HG03521 (cell line): Measurements from ENCODE around the gene GPR107.

Experiments
- ATAC-seq: cut with Tn5 transposase; IDR thresholded peaks from one replicate; pipeline ENCODE4 v1.9.1; 2021; ENCODE audit warnings: mild to moderate bottlenecking, moderate library complexity; ENCODE audit not compliant: unreplicated experiment

The GPR107 gene

DNA sequence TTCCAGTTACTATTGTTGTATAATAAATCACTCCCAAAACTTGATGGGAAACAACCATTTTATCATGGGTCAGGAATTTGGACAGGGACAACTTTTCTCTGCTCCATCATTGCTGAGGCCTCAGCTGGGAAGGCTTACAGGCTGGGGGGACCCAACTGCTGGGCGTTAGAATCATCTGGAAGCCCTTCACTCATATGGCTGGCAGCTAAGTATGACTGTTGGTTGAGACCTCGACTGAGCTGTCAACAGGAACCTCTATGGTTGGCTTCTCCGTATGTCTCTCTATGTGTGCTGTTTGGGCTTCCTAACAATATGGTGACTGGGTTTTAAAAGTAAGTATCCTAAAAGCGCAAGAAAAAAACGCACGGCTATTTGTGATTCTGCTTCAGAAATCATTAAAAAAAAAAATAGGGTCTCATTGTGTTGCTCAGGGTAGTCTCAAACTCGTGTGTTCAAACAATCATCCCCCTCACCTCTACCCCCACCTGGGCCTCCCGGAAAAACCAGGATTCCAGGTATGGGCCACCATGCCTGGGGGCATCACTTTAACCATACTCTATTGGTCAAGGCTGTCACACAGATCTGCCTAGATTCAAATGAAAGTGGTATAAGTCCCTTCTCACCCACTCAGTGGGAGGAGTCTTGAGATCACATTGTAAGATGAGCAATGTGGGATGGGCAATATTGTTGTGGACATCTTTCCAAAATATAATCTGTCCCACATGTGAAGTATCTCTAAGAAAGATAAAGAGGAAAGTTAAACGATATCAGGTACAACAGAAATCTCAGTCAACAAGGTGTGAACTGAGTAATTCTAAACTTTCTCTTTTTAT is 26.0 kb upstream of the GPR107 start:
- ATAC-seq: no peak

DNA sequence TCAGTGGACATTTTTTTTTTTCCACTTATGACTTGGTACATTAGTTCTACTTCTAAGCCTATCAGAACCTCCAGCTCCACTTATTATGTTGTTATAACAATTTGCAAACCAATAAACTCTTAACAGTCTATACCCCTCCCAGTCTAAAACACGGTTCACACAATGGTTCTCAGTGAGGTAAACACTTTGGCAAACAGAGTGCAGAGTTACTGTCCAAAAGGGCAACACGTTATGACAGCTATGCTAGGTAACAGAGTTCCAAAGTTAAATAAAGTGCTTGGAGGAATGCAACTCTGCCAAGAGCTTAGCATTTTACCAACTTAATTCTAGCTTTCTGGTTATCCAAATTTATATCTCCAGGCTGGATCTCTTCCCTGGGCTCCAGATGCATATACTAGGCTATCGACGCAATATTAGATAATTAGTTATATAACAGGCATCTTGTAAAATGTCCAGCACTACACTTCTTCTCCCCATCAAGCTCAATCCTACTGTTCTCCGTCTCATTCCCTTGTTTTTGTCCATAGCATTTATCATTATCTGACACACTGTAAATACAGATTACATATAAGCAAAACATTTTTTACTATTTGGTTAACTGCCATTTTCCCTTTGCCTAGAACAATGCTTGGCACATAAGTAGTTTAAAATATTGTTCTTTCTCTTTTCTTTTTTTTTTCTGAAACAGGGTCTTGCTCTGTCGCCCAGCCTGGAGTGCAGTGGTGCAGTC is 25.0 kb upstream of the GPR107 start:
- no peak for ATAC-seq

DNA sequence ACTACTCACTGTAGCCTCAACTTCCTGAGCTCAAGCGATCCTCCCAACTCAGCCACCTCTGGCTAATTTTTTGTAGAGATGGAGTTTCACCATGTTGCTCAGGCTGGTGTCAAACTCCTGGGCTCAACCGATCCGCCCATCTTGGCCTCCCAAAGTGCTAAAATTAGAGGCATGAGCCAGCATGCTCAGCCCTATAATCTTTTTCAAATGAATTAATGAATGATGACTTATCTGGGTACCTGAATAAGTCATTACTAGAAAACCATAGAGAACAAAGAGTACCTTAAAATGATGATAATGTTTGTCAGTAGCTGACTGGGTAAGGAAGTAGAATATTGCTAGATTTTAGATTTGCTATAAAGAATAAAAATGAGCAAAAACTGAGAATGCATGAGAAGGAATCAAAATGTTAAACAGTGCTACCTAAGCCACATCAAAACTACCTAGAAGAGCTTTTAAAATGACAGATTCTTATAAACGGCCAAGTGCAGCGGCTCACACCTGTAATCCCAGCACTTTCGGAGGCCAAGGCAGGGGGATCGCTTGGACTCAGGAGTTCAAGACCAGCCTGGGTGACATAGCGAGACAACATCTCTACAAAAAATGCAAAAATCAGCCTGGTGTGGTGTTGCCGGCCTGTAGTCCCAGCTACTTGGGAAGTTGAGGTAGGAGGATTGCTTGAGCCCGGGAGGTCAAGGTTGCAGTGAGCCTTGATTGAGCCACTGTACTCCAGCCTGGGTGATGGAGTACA is 24.3 kb upstream of the GPR107 start:
- no peak for ATAC-seq

DNA sequence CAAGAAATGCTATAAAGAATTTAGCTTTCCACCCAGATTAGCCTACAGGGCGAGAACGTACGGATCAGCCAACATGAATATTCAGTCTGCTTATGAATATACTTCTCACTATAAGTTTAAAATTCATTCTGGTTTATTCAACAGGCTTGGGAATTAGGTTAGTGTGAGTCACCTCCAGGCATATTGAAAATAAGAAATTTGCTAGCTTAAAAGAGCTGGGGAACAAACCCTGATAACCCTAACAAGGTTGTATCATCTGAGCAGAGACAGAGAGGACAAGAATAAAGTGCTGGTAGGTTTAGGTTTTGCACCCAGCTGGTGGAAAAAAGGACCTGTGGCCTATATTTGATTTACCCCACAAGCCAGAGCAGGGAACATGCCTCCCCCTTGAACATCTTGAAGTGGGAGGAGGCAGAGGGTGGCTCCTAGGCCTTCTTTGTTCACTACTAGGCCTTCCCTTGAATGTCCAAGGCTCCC is 23.0 kb upstream of the GPR107 start:
- ATAC-seq: no peak

DNA sequence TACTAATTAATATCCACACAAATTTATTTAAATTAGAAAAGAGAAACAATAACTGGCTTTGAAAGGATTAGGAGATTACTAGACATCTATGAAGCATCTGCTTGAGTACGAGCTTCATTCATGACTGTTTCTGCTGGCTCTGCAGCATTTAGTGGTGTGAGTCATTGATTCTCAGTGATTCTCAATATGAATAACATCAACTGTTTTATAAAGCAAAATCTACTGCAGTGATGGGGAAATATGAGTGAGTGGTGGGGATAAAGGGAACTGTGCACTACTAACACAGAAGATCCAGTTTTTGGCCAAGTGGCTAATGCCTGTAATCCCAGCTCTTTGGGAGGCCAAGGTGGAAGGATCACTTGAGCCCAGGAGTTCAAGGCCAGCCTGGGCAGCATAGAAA is 19.1 kb upstream of the GPR107 start:
- no peak for ATAC-seq

- ATAC-seq: no peak
Measured at GRCh38 chr9:130036099-130036498, 17.6 kb upstream of the GPR107 start.

- no peak for ATAC-seq
Measured at GRCh38 chr9:130039528-130040147, 14.1 kb upstream of the GPR107 start.

GRCh38 chr9:130040984-130041647 is 12.6 kb upstream of the GPR107 start:
- ATAC-seq: no peak

DNA sequence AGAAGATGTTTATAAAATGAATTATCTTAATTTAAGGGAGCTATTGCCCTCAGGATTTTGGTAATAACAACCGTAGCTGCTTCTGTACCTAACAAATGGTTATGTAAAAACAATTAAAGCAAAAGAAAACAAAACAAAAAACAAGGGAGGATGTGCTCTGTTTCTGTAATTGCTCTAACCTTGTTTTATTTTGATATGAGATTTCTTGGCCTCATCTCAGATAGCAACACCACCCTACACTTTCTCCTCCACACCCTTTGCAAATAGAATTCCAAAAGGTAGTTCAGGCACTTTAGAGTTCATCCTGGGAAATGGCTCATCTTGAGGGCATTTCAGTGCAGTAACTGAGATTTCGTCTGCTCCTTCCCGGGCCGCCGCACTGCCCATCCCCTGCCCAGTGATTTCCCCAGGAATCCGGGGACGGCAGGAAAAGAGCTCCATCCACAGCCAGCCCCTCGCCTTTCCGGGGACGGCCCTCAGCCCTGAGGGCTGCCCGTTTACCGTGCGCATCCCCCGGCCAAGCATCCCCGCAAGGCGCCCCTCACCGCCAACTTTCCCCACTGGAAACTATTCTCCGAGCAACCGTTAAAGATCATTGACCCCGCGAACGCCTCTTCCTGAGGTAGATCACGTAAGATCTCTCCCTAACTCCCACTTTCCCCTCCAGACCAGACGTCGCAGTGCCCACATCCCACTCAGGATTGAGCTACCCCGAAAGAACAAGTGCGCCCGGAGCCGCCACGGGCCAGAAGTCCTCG is 11.9 kb upstream of the GPR107 start:
- no peak for ATAC-seq

- ATAC-seq: no peak
Measured at GRCh38 chr9:130042406-130042884, 11.3 kb upstream of the GPR107 start.

DNA sequence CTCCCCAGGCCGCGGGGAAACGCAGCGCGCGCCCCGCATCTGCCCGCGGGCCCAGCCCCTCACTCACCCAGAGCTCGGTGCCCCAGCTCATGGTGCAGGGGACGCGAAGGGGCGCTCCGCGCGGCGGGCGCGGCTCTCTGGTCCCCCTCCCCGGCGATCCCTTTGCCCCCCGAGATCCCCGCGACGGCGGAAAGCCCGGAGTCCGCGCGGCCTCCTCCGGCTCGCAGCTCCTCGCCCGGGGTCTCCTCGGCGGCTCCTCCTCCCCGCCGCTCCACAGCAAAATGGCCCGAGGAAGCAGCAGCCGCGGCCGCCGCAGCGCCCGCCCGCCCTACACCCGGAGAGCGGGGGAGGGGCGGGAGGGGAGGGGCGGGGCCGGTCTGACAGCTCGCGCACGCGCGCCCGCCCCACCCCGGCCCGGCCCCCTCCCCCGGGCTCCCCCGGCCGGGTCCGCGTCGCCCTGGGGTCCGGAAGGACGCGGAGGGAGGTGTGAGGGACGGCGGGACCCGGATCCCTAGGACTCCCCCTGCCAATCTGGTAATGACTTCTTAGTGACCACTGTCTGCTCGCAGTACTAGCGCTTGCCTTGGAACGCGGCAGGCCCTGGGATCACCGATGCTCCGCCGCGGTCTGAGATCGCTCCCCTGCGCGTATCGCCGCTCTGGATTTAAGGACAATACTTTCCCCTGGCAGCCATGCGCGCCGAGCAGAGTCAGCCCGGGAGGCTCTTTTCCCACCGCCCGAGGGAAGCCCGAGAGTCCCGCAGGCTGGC is 10.6 kb upstream of the GPR107 start, which contains the start of gene FNBP1:
TSS of gene FNBP1 (minus strand) at position 305 of the 769 bp plus-strand sequence. CDS start at position 91, 214 bp downstream.
- ATAC-seq: peak; percentile 49

GRCh38 chr9:130043654-130044623 is 9.8 kb upstream of the GPR107 start:
- peak; percentile 10 for ATAC-seq

GRCh38 chr9:130045725-130046450 is 7.8 kb upstream of the GPR107 start:
- ATAC-seq: no peak

DNA sequence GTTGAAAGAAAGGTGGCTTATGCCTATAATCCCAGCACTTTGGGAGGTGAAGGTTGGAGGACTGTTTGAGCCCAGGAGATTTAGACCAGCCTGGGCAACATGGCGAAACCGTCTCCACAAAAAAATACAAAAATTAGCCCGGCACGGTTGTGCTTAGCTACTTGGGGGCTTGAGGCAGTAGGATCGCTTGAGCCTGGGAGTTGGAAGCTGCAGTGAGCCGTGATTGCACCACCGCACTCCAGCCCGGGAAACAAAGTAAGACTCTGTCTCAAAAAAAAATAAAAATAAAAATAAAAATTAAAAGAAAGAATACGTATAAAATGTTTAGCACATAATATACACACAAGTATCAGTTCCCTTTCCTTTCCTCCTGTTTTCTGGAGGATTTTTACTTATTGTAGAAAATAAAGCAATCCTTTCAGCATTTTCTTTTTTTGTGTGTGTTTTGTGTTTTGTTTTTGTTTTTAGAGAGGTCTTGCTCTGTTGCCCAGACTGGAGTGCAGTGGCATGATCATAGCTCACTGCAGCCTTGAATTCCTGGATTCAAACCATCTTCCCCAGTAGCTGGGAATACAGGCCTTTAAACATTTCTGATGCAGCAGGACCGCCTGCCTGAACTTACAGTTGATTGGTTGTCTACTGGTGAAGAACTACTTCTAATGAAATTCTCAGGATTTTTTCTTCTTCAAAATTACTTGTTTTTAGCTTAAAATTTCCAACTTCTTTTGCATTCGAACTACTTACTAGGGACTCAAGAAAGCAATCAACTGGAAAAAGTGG is 4.1 kb upstream of the GPR107 start:
- ATAC-seq: no peak

- ATAC-seq: no peak
Measured at GRCh38 chr9:130050462-130050861, 3.2 kb upstream of the GPR107 start.

DNA sequence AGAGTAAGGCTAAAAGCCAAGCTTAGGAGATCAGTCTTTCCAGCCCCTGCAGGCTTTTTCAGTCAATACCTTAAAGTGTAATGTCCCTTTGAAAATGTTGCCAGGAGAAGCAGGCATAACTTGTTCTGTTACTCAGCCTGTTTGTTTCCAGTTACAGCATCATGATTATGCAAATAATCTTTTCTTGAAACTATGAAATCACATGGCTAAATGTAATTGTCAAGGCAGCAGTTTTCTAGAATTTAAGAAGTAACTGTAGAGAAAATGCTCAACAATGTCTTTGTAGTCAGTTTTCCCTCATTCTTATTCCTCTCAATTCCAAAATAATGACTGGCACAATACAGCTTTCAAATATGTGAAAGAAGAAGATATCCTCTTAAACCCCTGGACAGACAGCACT is 1.9 kb upstream of the GPR107 start:
- ATAC-seq: no peak
